HG02759 (cell line): ENCODE measurements around the gene TNPO1.

ENCODE experiments used
- ATAC-seq: cut with Tn5 transposase; IDR thresholded peaks from one replicate; pipeline ENCODE4 v1.9.1; 2021; ENCODE audit warnings: mild to moderate bottlenecking, moderate library complexity; ENCODE audit not compliant: unreplicated experiment

Gene TNPO1

GRCh38 chr5:72817671-72818266 is 1.3 kb downstream of the TNPO1 start:
- no peak for ATAC-seq

GRCh38 chr5:72818866-72819534 is 2.5 kb downstream of the TNPO1 start:
- no peak for ATAC-seq

- ATAC-seq: no peak
Measured at GRCh38 chr5:72821776-72822175, 5.3 kb downstream of the TNPO1 start.

GRCh38 chr5:72822944-72823343 is 6.5 kb downstream of the TNPO1 start:
- ATAC-seq: no peak

- ATAC-seq: no peak
Measured at GRCh38 chr5:72829707-72830106, 13.2 kb downstream of the TNPO1 start.

- ATAC-seq: no peak
Measured at GRCh38 chr5:72830362-72830761, 13.9 kb downstream of the TNPO1 start.

GRCh38 chr5:72831685-72832084 is 15.2 kb downstream of the TNPO1 start:
- ATAC-seq: no peak

GRCh38 chr5:72834924-72835323 is 18.5 kb downstream of the TNPO1 start:
- no peak for ATAC-seq

- ATAC-seq: no peak
Measured at GRCh38 chr5:72835633-72836032, 19.2 kb downstream of the TNPO1 start.

- no peak for ATAC-seq
Measured at GRCh38 chr5:72836810-72837209, 20.3 kb downstream of the TNPO1 start.

- ATAC-seq: no peak
Measured at GRCh38 chr5:72837524-72838096, 21.1 kb downstream of the TNPO1 start.

- no peak for ATAC-seq
Measured at GRCh38 chr5:72840041-72840440, 23.6 kb downstream of the TNPO1 start.

- no peak for ATAC-seq
Measured at GRCh38 chr5:72841756-72842535, 25.5 kb downstream of the TNPO1 start.

GRCh38 chr5:72842816-72843215 is 26.4 kb downstream of the TNPO1 start:
- ATAC-seq: no peak

GRCh38 chr5:72844218-72844603 is 27.8 kb downstream of the TNPO1 start:
- no peak for ATAC-seq

GRCh38 chr5:72845889-72846288 is 29.4 kb downstream of the TNPO1 start:
- no peak for ATAC-seq

- ATAC-seq: no peak
Measured at GRCh38 chr5:72846483-72846882, 30.0 kb downstream of the TNPO1 start.

- ATAC-seq: no peak
Measured at GRCh38 chr5:72847439-72847838, 31.0 kb downstream of the TNPO1 start.

GRCh38 chr5:72847989-72848473 is 31.6 kb downstream of the TNPO1 start:
- ATAC-seq: peak; percentile 82

- peak; percentile 64 for ATAC-seq
Measured at GRCh38 chr5:72848474-72849428, 32.3 kb downstream of the TNPO1 start.
